Lung (tissue), 12 donors: ENCODE data around the gene AUH. TPM values are rescaled to one million over a fixed set of nuclear protein-coding genes. Genes with fewer than 3 reads are reported as not detected.

Source experiments
- ATAC-seq: fragments of 200-7000 bp; cut with Tn5 transposase; one replicate; pipeline ENCODE4 v1.9.1; 2020; ENCODE audit warnings: moderate number of reproducible peaks; ENCODE audit not compliant: insufficient read depth, low FRiP score
- DNase-seq, 3 donors: peaks; one replicate each; pipeline ENCODE4 v3.0.0-alpha.2; 2013 to 2017
- H3K27ac ChIP-seq, 2 donors: one replicate each; pipeline ENCODE4 v1.5.1; 2013; ENCODE audit warnings: mild to moderate bottlenecking in 2 of 2, moderate library complexity in 2 of 2, control low read depth in 1 of 2, inconsistent platforms in 1 of 2, low read depth in 1 of 2, low read length in 1 of 2
- H3K27me3 ChIP-seq, 3 donors: one replicate each; pipeline ENCODE4 v1.5.1; 2013; ENCODE audit warnings: low read length in 2 of 3; ENCODE audit not compliant: control insufficient read depth in 3 of 3, insufficient read depth in 3 of 3
- H3K36me3 ChIP-seq, 4 donors: one replicate each; pipeline ENCODE4 v1.5.1; 2013; ENCODE audit warnings: low read length in 4 of 4, mild to moderate bottlenecking in 1 of 4, moderate library complexity in 1 of 4; ENCODE audit not compliant: control insufficient read depth in 4 of 4, insufficient read depth in 4 of 4
- H3K4me1 ChIP-seq, 5 donors: one replicate each; pipeline ENCODE4 v1.5.1; 2013; ENCODE audit warnings: low read length in 5 of 5, mild to moderate bottlenecking in 2 of 5, moderate library complexity in 1 of 5; ENCODE audit not compliant: control insufficient read depth in 5 of 5, insufficient read depth in 5 of 5
- H3K4me3 ChIP-seq: one replicate; pipeline ENCODE4 v1.5.1; 2013; ENCODE audit warnings: mild to moderate bottlenecking, control low read depth, moderate library complexity
- H3K9ac ChIP-seq, 2 donors: one replicate each; pipeline ENCODE4 v1.5.1; 2013; ENCODE audit warnings: low read length in 2 of 2, control low read depth in 1 of 2; ENCODE audit not compliant: insufficient read depth in 1 of 2
- H3K9me3 ChIP-seq, 4 donors: one replicate each; pipeline ENCODE4 v1.5.1; 2013; ENCODE audit warnings: low read length in 3 of 4, mild to moderate bottlenecking in 1 of 4, moderate library complexity in 1 of 4; ENCODE audit not compliant: control insufficient read depth in 4 of 4, insufficient read depth in 3 of 4
- CTCF ChIP-seq: IDR thresholded peaks from 2 replicates; pipeline ENCODE4 v1.5.1; 2012; ENCODE audit warnings: mild to moderate bottlenecking; ENCODE audit errors: control extremely low read depth, extremely low read depth
- WGBS, 2 donors: extraction: QIAGEN DNeasy Blood & Tissue Kit; methylation state at CpG; one replicate each; pipeline ENCODE4 v1.1.7; 2013; 5-methylcytosine and 5-hydroxymethylcytosine counted together
- polyA plus RNA-seq, 2 donors: library from polyadenylated mRNA; stranded (reverse); fragments of 200-250 nt; gene quantifications; one replicate each; pipeline ENCODE4 v1.2.1, GENCODE V29; 2013
- total RNA-seq, 2 donors: library from RNA; depleted of rRNA in 1 of 2; stranded (reverse); fragments of >200 nt in 1 of 2; gene quantifications; one replicate each; pipeline ENCODE4 v1.2.1, GENCODE V29; 2014 to 2021
- donor health status: control.
- donor health status: control.
- donor health status: Bipolar disorder and iron deficiency.
- donor health status: healthy.
- donor health status: DM: yes; HTN: yes; CAD: no.

The AUH gene
- total and polyA plus RNA-seq, 4 donors, result 10.5 to 76.8 (median 16.2) TPM

- WGBS, 2 donors, result 86 to 93% methylated on average over 3 of the region's 3 CpGs
- no peaks in the 10 kb centered on the region for H3K27me3 ChIP-seq
- DNase-seq (peak in 2 of 3 donors; percentile 36 to 38), ATAC-seq (no peak)
- H3K4me1 ChIP-seq, result peaks cover 0 to 17% (median 0%) of the 10 kb centered on the region in 5 donors
- H3K9ac ChIP-seq, result no peak overlapping the region
- no peaks in the 10 kb centered on the region for H3K36me3 ChIP-seq
- no peaks in the 10 kb centered on the region for H3K9me3 ChIP-seq
- TF ChIP-seq CTCF, result no peak
- H3K4me3 ChIP-seq, result no peak overlapping the region
- H3K27ac ChIP-seq, result no peak overlapping the region
Observed at GRCh38 chr9:91276513-91276912, 85.2 kb downstream of the AUH start.

GRCh38 chr9:91275655-91276054, 86.1 kb downstream of the AUH start:
- Histone ChIP-seq H3K4me1 (peaks cover 0 to 11% (median 5%) of the 10 kb centered on the region in 5 donors), H3K27ac (no peak overlapping the region), H3K36me3 (no peaks in the 10 kb centered on the region), H3K9ac (no peak overlapping the region), H3K27me3 (no peaks in the 10 kb centered on the region), H3K4me3 (no peak overlapping the region), H3K9me3 (no peaks in the 10 kb centered on the region)
- WGBS, 2 donors, result 92 to 97% methylated on average over 1 of the region's 1 CpG
- TF ChIP-seq CTCF, result no peak
- DNase-seq (no peak), ATAC-seq (no peak)

GRCh38 chr9:91274949-91275492, 86.7 kb downstream of the AUH start:
- H3K36me3 ChIP-seq, result no peaks in the 10 kb centered on the region
- ATAC-seq (no peak), DNase-seq (no peak)
- H3K4me3 ChIP-seq, result no peak overlapping the region
- no peak for TF ChIP-seq CTCF
- H3K4me1 ChIP-seq, result peaks cover 0 to 12% (median 5%) of the 10 kb centered on the region in 5 donors
- H3K9me3 ChIP-seq, result no peaks in the 10 kb centered on the region
- H3K27me3 ChIP-seq, result no peaks in the 10 kb centered on the region
- H3K9ac ChIP-seq, result no peak overlapping the region
- WGBS, 2 donors, result 80 to 87% methylated on average over 2 of the region's 2 CpGs
- no peak overlapping the region for H3K27ac ChIP-seq

- WGBS, 2 donors, result 87 to 90% methylated on average over 2 of the region's 2 CpGs
- Histone ChIP-seq H3K36me3 (no peaks in the 10 kb centered on the region), H3K4me1 (peaks cover 0 to 12% (median 5%) of the 10 kb centered on the region in 5 donors), H3K27me3 (no peaks in the 10 kb centered on the region), H3K27ac (no peak overlapping the region), H3K9ac (no peak overlapping the region), H3K9me3 (no peaks in the 10 kb centered on the region), H3K4me3 (no peak overlapping the region)
- ATAC-seq (no peak), DNase-seq (no peak)
- no peak for TF ChIP-seq CTCF
Observed at GRCh38 chr9:91273853-91274552, 87.7 kb downstream of the AUH start.
